RWPE2 (cell line): ENCODE data around the gene WDHD1.
"Not testable (repeated sequence)": the region's sequence is repeated elsewhere in the genome, so short reads cannot be mapped to it uniquely, and the experiment has no call there.

Experiments used
- ATAC-seq: fragments of 200-7000 bp; cut with Tn5 transposase; 3 replicates; pipeline ENCODE4 v1.9.1; 2021; ENCODE audit warnings: low read depth
- DNase-seq: peaks from one replicate; pipeline ENCODE4 v3.0.0-alpha.2; 2020; ENCODE audit warnings: low spot score
- H3K27ac ChIP-seq: fragments of 450-650 bp; 2 replicates; pipeline ENCODE4 v1.5.1; 2017; ENCODE audit warnings: mild to moderate bottlenecking; ENCODE audit not compliant: poor library complexity, severe bottlenecking
- H3K27me3 ChIP-seq: fragments of 250-450 bp; sonication (Bioruptor Pico); 2 replicates; pipeline ENCODE4 v1.5.1; 2021; ENCODE audit warnings: mild to moderate bottlenecking, moderate library complexity; ENCODE audit not compliant: insufficient read depth, poor library complexity, severe bottlenecking
- H3K36me3 ChIP-seq: fragments of 250-450 bp; sonication (Bioruptor Pico); 2 replicates; pipeline ENCODE4 v1.5.1; 2020; ENCODE audit warnings: low read depth, mild to moderate bottlenecking, moderate library complexity
- H3K4me1 ChIP-seq: fragments of 250-450 bp; sonication (Bioruptor Pico); 2 replicates; pipeline ENCODE4 v1.5.1; 2021; ENCODE audit warnings: mild to moderate bottlenecking, moderate library complexity; ENCODE audit not compliant: insufficient read depth, poor library complexity, severe bottlenecking
- H3K4me3 ChIP-seq: fragments of 250-450 bp; sonication (Bioruptor Pico); 2 replicates; pipeline ENCODE4 v1.5.1; 2021; ENCODE audit warnings: mild to moderate bottlenecking, moderate library complexity; ENCODE audit not compliant: severe bottlenecking
- H3K9me3 ChIP-seq: fragments of 250-450 bp; sonication (Bioruptor Pico); 2 replicates; pipeline ENCODE4 v1.5.1; 2021; ENCODE audit warnings: mild to moderate bottlenecking, moderate library complexity; ENCODE audit not compliant: severe bottlenecking
- TF ChIP-seq, protein P1 (sequence below): fragments of 450-650 bp; IDR thresholded peaks from one replicate; pipeline ENCODE4 v1.5.1; 2017; ENCODE audit warnings: mild to moderate bottlenecking, moderate library complexity; ENCODE audit not compliant: poor library complexity, severe bottlenecking

Gene WDHD1

DNA sequence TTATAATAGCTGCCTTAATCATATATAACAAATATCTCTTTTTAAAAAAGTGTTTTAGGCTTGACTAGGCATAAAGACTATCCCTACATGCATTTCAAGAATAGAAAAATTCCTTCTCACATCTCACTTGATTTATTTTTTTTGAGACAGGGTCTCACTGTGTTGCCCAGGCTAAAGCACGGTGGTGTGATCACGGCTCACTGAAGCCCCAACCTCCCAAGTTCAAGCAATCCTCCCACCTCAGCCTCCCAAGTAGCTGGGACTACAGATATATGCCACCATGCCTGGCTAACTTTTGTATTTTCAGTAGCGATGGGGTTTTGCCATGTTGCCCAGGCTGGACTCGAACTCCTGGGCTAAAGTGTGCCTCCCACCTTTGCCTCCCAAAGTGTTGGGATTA lies 59.4 kb downstream of the WDHD1 start:
- Histone ChIP-seq H3K4me1 (no peaks in the 10 kb centered on the region), H3K4me3 (no peak overlapping the region), H3K27me3 (no peaks in the 10 kb centered on the region), H3K27ac (no peak overlapping the region), H3K36me3 (peaks cover 55% of the 10 kb centered on the region), H3K9me3 (no peaks in the 10 kb centered on the region)
- TF ChIP-seq, protein P1, sequence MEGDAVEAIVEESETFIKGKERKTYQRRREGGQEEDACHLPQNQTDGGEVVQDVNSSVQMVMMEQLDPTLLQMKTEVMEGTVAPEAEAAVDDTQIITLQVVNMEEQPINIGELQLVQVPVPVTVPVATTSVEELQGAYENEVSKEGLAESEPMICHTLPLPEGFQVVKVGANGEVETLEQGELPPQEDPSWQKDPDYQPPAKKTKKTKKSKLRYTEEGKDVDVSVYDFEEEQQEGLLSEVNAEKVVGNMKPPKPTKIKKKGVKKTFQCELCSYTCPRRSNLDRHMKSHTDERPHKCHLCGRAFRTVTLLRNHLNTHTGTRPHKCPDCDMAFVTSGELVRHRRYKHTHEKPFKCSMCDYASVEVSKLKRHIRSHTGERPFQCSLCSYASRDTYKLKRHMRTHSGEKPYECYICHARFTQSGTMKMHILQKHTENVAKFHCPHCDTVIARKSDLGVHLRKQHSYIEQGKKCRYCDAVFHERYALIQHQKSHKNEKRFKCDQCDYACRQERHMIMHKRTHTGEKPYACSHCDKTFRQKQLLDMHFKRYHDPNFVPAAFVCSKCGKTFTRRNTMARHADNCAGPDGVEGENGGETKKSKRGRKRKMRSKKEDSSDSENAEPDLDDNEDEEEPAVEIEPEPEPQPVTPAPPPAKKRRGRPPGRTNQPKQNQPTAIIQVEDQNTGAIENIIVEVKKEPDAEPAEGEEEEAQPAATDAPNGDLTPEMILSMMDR = no peak
- DNase-seq (no peak), ATAC-seq (no peak)

DNA sequence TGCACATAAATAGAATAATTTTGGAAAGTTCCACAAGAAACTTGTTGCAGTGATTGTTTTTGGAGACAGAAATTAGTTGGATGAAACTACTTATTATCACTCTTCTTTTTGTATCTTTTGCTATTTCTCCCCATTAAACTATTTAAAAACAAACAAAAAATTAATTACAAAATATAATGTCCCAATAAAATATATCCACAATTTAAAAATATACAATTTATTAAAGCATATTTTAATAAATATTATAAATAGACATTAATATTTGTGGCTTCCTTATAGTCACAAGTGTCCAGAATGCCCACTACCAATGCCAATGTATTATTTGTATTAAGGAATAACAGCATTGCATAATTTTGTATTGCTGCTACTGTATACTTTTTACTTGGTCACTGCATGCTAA lies 71.8 kb downstream of the WDHD1 start:
- no peak overlapping the region for H3K4me3 ChIP-seq
- no peaks in the 10 kb centered on the region for H3K9me3 ChIP-seq
- peaks cover 56% of the 10 kb centered on the region for H3K36me3 ChIP-seq
- TF ChIP-seq, protein P1 = no peak
- DNase-seq (no peak), ATAC-seq (no peak)
- no peaks in the 10 kb centered on the region for H3K4me1 ChIP-seq
- no peak overlapping the region for H3K27ac ChIP-seq
- H3K27me3 ChIP-seq = no peaks in the 10 kb centered on the region

DNA sequence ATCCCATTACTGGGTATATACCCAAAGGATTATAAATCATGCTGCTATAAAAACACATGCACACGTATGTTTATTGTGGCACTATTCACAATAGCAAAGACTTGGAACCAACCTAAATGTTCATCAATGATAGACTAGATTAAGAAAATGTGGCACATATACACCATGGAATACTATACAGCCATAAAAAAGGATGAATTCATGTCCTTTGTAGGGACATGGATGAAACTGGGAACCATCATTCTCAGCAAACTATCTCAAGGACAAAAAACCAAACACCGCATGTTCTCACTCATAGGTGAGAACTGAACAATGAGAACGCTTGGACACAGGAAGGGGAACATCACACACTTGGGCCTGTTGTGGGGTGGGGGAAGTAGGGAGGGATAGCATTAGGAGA lies 73.3 kb downstream of the WDHD1 start:
- peaks cover 54% of the 10 kb centered on the region for H3K36me3 ChIP-seq
- H3K27me3 ChIP-seq, H3K27ac ChIP-seq, DNase-seq, H3K4me1 ChIP-seq, ATAC-seq, H3K4me3 ChIP-seq, H3K9me3 ChIP-seq: not testable (repeated sequence)

DNA sequence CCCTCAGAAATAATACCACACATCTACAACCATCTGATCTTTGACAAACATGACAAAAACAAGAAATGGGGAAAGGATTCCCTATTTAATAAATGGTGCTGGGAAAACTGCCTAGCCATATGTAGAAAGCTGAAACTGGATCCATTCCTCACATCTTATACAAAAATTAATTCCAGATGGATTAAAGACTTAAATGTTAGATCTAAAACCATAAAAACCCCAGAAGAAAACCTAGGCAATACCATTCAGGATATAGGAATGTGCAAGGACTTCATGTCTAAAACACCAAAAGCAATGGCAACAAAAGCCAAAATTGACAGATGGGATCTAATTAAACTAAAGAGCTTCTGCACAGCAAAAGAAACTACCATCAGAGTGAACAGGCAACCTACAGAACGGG lies 74.1 kb downstream of the WDHD1 start:
- not testable (repeated sequence) for H3K9me3 ChIP-seq, H3K4me3 ChIP-seq, DNase-seq, H3K27me3 ChIP-seq, H3K27ac ChIP-seq, ATAC-seq, H3K4me1 ChIP-seq
- H3K36me3 ChIP-seq = peaks cover 51% of the 10 kb centered on the region

DNA sequence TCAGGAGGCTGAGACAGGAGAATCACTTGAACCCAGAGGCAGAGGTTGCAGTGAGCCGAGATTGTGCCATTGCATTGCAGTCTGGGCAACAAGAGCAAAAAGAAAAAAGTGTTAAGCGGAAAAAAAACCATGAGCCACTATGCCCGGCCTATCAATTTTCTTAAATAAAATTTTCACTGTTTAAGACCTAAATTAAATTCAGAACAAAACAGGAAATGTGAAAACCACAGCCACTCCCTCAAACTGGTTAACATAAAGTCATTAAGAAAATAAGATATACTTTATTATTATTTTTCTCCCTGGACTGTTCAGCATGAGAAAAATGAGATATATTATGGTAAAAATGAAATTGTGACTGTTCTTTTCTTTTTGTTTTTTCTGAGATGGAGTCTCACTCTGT lies 79.7 kb downstream of the WDHD1 start:
- no peaks in the 10 kb centered on the region for H3K9me3 ChIP-seq
- H3K36me3 ChIP-seq = peaks cover 46% of the 10 kb centered on the region
- TF ChIP-seq, protein P1 = no peak
- no peaks in the 10 kb centered on the region for H3K4me1 ChIP-seq
- H3K4me3 ChIP-seq = no peak overlapping the region
- H3K27ac ChIP-seq = no peak overlapping the region
- DNase-seq = no peak
- no peak for ATAC-seq
- H3K27me3 ChIP-seq = no peaks in the 10 kb centered on the region

DNA sequence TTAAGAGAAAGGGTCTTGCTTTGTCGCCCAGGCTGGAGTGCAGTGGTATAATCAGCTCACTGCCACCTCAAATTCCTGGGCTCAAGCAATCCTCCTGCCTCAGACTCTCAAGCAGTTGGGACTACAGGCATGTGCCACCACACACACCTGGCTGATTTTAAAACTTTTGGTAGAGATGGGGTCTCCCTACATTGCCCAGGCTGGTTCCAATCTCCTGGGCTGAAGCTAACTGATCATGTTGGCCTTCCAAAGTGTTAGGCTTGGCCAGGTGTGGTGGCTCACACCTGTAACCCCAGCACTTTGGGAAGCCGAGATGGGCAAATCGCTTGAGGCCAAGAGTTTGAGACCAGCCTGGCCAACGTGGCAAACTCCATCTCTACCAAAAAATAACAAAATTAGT lies 80.4 kb downstream of the WDHD1 start:
- TF ChIP-seq, protein P1 = no peak
- Histone ChIP-seq H3K9me3 (no peaks in the 10 kb centered on the region), H3K27ac (no peak overlapping the region), H3K36me3 (peaks cover 49% of the 10 kb centered on the region), H3K4me3 (no peak overlapping the region), H3K27me3 (no peaks in the 10 kb centered on the region), H3K4me1 (no peaks in the 10 kb centered on the region)
- no peak for ATAC-seq
- DNase-seq = no peak
